ENCODE data around the gene CTNS.

- no peak for TF ChIP-seq CTCF (conservative IDR thresholded peaks at IDR 0.05)
- no peak for TF ChIP-seq ZFX (IDR thresholded peaks at IDR 0.05)
Measured at GRCh38 chr17:3656755-3657587, 20.4 kb downstream of the CTNS start.
